Esophagus mucosa (tissue), 1 donor: Measurements from ENCODE around the gene RNF121. TPM values are rescaled to one million over a fixed set of nuclear protein-coding genes. Genes with fewer than 3 reads are reported as not detected.
A peak's percentile ranks its signal among the peaks of the same experiment; 100 is the strongest.

Experiments
- ATAC-seq: fragments of 200-7000 bp; cut with Tn5 transposase; one replicate; pipeline ENCODE4 v1.9.1; 2020
- total RNA-seq: library from RNA; stranded (reverse); gene quantifications from one replicate; pipeline ENCODE4 v1.2.4, GENCODE V29; 2023
- donor health status: DM: yes; HTN: yes; CAD: no.

RNF121 gene
- total RNA-seq, 1 donor from 2014 or later = 17.7 TPM

GRCh38 chr11:72006309-72007088, 77.7 kb downstream of the RNF121 start:
- ATAC-seq = no peak

GRCh38 chr11:72007089-72007476, 78.2 kb downstream of the RNF121 start:
- ATAC-seq = no peak

- ATAC-seq = no peak
These were observed 78.7 kb downstream of the RNF121 start for GRCh38 chr11:72007587-72007986.

- ATAC-seq = no peak
These were observed 79.9 kb downstream of the RNF121 start for GRCh38 chr11:72008728-72009127.

- no peak for ATAC-seq
These were observed 80.3 kb downstream of the RNF121 start for GRCh38 chr11:72009156-72009555.

- ATAC-seq = no peak
These were observed 81.8 kb downstream of the RNF121 start for GRCh38 chr11:72010529-72011233.

GRCh38 chr11:72012091-72012630, 83.3 kb downstream of the RNF121 start:
- ATAC-seq = no peak

GRCh38 chr11:72012897-72013721, 84.3 kb downstream of the RNF121 start:
- ATAC-seq = peak; percentile 93

GRCh38 chr11:72013765-72014711, 85.2 kb downstream of the RNF121 start:
- peak; percentile 27 for ATAC-seq

- ATAC-seq = no peak
These were observed 86.0 kb downstream of the RNF121 start for GRCh38 chr11:72014761-72015320.

- ATAC-seq = no peak
These were observed 86.7 kb downstream of the RNF121 start for GRCh38 chr11:72015511-72016061.

- no peak for ATAC-seq
These were observed 89.3 kb downstream of the RNF121 start for GRCh38 chr11:72018171-72018570.

- no peak for ATAC-seq
These were observed 94.5 kb downstream of the RNF121 start for GRCh38 chr11:72023335-72023734.

GRCh38 chr11:72024069-72024754, 95.4 kb downstream of the RNF121 start:
- ATAC-seq = no peak

GRCh38 chr11:72026090-72026489, 97.2 kb downstream of the RNF121 start:
- ATAC-seq = no peak

GRCh38 chr11:72030472-72031045, 101.7 kb downstream of the RNF121 start:
- no peak for ATAC-seq

GRCh38 chr11:72036687-72037086, 107.8 kb downstream of the RNF121 start:
- no peak for ATAC-seq

GRCh38 chr11:72037554-72038311, 108.9 kb downstream of the RNF121 start:
- ATAC-seq = no peak

GRCh38 chr11:72038491-72038890, 109.6 kb downstream of the RNF121 start:
- ATAC-seq = peak; percentile 53
